GM18861 (cell line): ENCODE data around the gene SDC1.

Experiments used
- ATAC-seq: cut with Tn5 transposase; IDR thresholded peaks from one replicate; pipeline ENCODE4 v1.9.1; 2021; ENCODE audit not compliant: unreplicated experiment

Gene SDC1

DNA sequence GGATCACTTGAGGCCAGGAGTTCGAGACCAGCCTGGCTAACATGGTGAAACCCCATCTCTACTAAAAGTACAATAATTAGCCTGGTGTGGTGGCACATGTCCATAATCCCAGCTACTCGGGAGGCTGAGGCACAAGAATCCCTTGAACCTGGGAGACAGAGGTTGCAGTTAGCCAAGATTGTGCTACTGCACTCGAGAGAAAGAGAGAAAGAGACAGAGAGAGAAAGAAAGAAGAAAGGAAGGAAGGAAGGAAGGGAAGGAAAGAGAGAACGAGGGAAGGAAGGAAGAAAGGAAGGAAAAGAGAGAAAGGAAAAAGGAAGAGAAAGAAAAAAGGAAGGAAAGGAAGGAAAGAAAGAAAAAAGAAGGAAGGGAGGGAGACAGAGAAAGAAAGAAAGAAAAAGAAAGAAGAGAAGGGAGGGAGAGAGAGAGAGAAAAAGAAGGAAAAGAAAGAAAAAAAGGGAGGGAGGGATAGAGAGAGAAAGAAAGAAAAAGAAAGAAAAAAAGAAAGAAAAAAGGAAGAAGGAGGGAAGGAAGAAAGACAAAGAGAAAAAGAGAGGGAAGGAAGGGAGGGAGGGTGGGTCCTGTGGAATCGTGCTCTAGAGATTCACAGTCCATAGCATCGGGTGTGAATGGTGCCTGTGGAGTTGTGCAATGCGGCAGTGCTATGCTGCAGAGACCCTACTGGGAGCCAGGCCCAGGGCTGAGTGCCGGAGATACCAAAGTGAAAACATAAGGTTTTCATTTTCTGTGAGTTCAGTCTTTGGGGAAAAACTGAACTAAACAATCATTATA lies 4.6 kb upstream of the SDC1 start:
- no peak for ATAC-seq

DNA sequence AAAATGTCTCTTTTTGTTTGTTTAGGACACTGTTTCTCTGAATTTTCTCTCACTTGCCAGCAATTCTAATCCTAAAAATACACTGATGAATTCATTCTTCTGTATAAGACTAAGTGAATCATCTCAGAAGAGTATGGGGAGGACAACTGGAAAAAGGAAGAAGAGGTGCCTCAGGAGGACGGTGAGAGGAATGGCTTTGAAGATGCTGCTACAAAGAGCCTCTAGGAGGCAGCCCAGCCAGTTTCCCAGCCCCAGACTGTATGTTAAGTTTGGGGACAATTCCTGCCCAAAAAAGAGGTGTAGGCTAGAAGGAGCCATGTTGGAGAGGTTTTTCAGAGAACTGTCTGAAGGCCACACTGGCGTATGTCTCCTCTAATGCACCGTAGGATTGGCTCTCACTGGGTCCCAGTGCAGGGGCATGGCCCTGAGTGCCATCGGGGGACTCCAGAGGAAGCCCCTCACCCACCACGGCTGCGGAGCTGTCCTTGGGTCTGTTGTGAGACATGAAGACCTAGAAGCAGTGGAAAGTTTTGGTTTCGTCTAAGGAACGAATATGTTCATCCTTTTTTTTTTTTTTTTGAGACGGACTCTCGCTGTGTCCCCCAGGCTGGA lies 3.1 kb upstream of the SDC1 start:
- ATAC-seq: no peak

DNA sequence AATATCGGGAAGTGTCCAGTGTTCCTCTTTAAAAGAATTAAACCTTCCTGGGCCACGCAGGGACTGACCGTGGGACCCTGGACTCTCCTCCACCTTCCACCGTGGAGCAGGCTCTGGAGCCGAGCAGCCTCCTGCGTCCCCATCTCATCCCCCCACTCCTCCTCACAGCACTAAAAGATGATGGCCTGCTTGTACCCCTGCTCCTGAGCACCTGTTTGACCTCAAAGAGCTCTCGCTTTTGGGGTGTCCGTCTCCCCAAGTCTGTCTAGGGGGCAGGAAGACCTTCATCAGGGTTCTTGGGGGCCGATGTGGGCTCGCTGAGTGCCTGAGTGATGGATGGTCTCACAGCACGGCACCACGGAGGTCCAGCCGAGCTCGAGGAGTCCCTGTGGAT lies 1.2 kb upstream of the SDC1 start:
- ATAC-seq: no peak

DNA sequence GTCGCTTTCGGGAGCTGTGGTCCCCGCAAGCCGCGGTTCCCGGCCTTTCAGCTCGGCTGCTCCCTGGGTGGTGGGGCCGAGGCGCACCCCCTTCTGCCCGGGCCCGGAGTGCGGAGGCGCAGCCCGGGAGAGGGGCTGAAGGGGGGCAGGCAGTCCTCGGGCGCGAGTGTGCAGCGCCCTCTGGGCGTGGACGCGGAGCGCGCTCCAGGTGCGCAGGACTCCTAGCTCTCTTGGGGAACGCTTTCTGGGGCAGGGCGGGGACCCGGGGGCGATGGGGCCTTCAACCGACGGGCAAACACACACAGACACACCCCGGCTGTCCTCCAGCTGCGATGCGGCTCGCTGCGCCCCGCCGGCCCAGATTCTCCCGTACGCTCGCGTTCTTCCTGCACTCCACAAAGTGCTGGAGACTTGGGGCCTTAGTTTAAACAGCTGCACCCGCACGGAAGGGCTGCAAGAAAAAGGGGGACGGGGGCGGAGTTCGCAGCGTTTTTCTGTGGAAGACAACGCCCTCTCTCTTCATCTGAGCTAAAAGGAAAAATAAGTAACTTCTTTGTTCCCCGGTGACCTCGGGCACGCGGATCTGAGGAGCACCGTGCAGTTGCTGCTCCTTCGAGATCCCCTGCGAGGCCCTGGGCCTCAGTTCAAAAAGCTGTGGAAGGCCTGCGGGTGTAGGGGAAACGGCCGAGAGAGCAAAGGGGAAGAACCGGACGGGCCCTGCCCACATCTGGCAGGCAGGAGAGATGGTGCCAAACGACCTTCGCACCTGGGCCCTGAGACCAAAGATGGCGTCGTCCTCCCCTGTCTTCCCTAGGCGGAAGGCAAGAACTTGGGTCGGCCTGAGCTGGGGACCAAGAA lies 593 bp upstream of the SDC1 start:
- peak; percentile 57 for ATAC-seq

DNA sequence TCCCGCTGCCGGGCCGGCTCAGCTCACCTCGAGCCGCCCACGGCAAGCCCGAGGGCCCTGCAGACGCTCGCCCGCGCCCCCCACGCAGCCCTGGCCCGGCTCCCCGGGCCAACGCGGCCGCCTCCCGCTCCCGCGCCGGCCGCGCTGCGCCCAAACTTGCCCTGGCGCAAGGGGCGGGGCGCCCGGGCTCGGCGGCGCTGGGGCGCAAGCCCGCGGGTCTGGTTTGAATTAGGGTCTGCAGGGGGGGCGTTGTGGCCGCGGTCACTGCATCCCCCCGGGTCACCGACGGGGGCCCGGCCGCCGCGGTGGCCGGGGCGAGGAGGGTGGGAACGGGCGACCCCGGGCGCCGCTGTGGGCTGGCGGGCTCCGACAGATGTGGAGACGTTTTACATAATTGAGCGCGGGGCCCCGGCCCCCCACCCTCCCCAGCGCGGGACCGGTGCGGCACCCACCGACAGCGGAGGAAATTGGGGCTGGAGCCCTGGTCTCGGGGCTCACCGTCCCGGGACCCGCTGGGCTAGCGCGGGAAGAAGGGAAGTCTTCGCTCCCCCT lies 690 bp downstream of the SDC1 start:
- ATAC-seq: no peak

DNA sequence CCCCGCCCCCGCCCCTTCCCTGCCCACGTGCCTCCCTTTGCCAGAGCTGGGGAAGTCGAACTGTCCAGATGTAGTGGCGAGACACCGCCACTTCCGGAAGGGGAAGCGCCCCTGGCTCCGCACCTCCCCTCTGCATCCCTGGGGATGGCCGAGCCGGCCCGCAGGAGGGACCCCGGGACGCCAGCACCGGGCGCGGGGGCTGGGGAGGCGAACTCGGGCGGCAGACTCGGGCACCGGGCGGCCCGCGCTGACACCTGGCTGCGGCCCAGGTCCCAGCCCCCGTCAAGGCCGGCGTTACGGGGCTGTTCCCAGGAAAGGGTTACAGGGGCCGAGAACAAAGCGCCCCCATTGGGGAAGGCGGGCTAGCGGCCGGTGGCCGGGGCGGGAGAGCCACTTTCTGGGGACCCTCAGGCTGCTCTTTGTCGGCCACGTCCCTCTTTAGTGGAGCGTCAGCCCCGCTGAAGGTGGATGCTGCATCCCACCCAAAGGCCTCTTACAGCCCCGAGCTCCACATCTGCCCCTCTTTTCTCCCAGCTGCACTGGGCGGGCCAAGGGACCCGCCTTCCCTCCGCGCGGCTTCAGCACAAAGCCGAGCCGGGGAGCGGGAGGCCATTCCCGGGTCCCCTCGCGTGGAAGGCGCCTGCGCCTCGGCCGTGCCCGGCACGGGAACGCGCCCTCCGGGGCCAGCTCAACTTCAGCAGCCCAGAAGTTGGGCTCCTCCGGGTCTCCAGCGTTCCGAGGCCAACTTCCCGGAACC lies 1.3 kb downstream of the SDC1 start:
- no peak for ATAC-seq

DNA sequence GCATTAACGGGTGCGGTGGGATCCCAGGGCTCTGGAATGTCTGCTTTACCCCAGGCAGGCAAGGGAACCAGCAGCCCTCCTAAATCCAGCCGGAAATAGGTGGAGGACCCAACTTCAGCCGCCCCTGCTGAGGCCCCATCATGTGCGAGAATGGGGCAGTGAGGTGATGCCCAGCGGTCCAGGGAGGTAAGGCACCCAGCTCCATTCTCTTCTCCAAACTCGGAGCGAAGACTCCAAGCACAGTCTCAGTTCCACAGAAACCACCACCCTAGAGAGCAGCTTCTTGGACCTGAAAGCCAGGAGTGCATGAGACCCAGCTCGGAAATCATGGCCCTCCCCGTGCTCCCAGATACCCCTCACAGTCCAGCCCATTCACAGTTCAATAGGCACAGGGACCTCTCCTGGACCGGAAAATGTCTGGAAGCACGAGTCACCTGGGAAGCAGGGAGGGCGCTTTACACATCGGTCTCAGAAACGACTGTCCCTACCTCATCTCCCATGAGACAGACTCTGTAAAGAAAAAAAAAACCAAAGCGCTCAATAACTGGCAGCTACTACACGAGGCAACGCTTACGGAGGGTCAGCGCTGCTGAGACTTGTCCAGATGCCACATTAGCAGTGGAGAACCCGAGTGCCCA lies 2.0 kb downstream of the SDC1 start:
- no peak for ATAC-seq

DNA sequence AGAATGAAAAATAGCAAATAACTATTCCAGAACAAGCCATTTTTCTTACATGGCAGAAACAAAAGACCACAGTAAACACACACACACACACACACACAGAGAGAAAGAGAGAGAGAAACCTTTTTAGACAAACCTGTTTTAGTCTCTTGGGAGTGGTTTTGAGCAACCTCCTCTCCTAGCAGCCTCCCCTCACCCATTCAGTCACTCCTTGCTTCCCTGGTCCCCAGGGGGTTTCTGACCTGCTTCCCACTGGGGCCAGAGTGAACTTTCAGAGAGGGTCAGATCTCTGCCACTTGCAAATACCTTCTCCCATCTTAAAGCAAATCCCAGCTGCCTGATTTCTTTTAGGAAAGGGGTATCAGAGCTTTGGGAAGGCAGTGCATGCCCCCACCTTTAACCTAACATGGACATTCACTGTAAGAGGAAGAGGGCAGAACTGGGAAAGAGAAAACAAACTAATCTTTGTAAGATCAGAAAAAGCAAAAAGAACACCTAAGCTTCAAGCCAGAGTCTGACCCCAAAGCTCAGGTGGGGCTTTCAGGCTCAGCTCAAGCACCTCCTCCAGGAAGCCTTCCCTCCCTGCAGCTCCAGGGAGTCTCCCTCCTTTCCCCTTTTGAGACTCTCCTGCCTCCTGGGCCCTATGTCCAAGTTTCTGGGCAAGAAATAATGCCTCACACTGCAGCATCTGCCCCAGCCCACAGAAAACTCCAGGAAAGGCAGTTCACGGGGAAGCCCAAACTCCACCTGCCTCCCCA lies 2.7 kb downstream of the SDC1 start:
- no peak for ATAC-seq

DNA sequence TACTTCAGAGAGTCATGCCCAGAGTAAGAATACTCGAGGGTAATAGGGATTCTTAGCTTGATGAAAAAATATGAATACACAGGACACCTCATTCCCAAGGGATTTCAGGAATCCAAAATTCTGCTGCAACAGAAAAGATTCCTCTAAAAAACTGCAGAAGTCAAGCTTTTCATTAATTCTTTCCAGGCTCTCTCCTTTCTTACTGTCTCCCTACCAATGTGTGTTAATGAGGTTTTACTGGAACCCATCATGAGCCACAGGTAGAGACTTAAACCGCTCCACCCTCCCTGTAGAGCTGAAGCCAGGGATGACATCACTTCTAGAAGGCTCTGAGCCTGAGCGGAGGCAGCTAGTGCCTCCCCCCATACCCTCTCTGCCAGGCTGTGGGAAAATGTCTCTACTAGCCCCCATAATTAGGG lies 3.4 kb downstream of the SDC1 start:
- ATAC-seq: no peak

DNA sequence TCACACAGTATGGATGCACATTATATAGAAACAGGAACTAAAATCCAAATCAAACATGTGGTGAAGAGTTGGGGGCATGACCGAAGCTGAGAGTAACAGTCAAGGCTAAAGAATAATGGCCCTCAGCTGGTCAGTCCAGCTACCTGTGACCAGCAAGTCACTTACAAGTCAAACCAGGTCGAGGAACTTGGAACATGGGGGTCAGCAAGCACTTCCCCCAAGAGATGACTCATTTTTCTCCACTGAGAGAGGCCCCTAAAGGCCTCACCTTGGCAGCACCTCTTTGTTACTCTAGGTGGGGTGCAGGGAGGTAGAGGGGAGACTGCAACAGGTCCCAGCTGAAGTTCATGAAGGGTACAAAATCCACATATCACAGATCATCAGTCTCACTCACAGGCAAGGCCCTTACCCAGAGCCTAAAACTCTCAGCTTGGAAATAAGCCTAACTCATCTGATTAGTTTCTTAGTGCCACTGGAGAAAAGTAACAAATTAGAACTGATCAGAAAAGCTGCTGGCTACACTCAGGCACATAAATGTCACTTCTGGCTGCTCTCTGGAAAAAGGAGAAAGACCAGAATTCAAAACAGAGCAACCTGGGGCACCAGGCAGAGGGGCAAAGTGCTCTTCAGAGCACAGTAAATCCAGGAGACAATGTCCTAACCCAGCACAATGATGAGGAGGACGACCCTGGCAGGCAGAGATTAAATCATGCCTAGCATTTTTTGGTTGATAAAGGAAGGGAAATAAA lies 4.0 kb downstream of the SDC1 start:
- ATAC-seq: no peak

DNA sequence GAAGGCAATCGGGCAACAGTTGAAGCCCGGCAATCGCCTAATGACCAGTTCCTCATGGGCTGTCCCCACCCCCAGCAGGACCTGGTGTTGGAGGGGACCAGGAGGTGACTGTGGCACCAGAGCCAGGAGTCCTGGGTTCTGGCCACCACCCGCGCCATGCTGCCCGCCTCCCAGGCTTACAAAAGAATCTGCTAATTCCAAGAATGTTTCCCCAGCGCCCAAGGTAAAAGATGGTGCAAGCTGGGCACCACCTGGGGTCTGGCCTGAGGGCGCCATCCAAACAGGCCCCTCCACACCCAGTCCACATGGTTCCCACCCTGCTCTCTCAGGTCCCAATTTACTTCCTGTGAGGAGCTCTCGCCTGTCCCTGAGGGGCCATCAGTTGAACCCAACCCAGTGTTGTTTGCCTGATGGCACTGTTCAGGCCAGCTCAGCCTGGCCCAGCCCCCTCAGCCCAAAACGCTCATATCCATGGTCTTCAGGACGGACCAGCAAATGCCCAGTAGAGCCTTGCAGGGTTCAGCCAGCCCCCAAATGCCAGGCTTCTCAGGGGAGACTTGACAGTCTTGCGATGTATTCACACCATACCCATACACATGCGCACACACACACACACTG lies 5.1 kb downstream of the SDC1 start:
- ATAC-seq: no peak

DNA sequence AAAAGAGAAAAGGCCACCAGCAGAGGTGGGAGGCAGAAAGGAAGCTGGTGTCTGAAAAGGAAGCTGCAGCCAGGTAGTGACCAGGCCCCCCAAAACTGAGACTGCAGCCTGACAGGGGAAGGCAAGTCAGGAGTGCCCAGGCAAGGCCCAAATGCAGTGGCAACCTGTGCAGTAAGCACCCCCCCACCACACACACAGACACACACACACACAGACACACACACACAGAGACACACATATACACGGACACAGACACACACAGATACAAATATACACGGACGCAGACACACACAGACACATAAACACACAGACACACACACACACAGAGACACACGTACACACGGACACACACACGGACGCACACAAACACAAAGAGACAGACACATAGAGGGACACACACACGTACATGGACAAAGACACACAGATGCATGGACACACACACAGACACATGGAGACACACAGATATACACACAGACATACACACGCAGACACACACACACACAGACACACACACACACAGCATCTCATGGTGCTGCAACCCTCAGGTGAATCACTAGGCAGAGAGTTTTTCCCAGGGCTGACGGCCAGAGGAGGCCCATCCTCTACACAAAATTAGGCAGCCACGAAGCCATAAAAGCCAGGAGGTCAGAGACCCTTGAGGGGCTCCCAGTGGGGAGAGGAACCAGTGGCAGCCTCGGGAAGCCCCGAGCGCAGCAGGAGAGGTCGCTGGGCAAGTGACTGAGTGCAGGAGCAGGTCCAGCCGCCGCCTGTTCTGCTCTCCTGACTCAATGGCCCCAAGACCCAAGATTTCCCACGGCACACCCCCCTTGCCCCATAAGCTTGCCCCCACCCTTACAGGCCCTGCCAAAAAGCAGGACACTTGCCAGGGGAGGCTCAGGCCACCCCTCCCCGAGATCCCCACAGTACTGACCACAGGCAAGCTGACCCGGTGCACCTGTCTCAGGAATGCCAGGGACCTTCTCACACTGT lies 6.3 kb downstream of the SDC1 start:
- ATAC-seq: no peak

DNA sequence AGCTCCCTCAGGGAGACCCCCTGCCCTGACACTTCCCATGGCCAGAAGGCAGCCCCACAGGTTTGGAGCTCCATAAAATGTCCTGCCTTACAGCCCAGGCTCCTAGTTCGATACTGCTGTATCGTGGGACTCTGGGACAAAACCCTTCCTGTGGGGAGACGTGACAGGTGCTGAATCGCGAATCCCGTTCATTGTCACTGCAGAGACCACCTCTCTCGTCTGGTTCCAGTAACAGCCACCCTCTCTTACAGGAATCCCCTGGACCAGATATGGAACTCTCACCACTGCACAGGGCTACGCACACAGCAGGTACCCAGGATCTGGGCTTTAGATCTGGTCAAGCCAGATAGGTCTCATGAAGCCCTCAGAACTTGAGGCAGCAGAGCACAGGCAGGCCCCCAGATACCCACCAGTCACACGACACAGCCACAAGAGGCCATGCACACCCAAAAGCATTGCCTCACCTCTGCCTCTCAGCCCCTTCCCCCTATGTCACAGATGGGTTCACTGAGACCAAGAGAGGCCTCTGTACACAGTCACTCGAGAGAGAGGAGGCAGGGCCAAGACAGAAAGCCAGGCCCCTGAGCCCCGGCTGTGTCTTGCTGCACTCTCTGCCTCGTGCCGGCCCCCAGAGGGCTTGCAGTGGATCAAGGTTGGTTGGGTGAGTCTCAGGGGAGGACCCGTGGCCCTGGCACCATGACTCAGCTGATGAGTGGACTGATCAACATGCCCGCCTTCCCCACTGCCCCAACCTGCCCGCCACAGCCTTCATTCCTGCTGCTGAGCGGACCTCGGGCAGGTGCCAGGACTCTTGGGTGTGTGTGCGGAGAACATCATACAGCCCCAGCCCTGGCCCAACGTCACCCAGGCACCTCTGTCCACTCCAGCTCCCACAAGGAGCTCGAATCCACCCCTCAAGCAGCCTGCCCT lies 7.6 kb downstream of the SDC1 start:
- no peak for ATAC-seq

DNA sequence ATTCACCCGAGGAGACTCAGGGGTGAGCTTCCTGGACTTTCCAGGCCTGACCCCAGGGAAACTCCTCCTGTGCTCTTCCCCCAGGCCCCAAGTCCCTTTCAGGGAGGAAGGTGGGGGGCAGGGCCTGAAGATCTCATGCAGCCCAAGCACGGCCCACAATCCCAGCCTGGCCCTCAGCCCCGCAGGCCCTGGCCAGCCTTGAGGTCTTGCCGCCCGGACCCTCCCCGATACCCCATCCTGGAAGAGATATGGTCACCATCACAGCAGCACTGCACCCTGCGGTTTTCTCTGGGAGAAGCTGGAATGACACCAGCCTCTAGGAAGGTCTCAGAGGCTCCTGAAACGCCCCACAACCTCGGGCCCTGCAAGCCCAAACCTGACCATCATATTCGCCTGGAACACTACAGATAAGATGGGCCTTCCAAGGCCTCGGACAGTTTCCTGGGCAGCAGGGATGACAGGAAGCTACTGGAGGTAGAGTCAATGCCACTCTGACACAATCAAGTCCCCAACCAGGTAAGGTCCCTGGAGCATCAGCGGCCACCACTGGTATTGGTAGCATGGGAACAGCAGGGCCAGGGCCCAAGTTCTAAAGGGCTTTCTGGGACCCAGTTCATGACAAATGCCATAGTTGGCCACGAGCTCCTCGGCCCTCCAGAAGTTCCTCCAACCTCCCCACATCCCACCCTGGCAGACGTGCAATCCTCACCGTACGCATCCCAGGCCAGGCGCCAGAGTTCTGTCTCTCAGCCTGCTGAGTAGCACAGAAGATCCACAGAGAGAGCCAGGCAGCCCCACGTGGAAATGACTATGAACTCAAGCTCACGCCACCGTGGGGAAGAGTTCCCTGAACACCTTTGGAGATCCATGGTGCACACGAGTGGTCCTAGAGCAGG lies 8.6 kb downstream of the SDC1 start:
- no peak for ATAC-seq
